Gastrocnemius medialis (tissue), 4 donors: Measurements from ENCODE around the gene ERAL1. TPM values are rescaled to one million over a fixed set of nuclear protein-coding genes. Genes with fewer than 3 reads are reported as not detected.
A peak's percentile ranks its signal among the peaks of the same experiment; 100 is the strongest.

Experiments
- ATAC-seq, 2 donors: fragments of 150-250 bp; one replicate each; pipeline ENCODE4 v1.9.1; 2016
- DNase-seq, 2 donors: peaks; one replicate each; pipeline ENCODE4 v3.0.0-alpha.2; 2019
- H3K27ac ChIP-seq, 4 donors: fragments of 200-600 bp; sonication (generic); 1 replicate in 1 of 4; 2 replicates in 3 of 4; pipeline ENCODE4 v1.5.1; 2016 to 2018; ENCODE audit warnings: mild to moderate bottlenecking in 2 of 4, moderate library complexity in 1 of 4
- H3K27me3 ChIP-seq, 3 donors: fragments of 200-600 bp; sonication (generic) in 2 of 3; 1 replicate in 1 of 3; 2 replicates in 2 of 3; pipeline versions ENCODE4 v1.5.1 to v1.6.0; 2016 to 2019; ENCODE audit warnings: mild to moderate bottlenecking in 1 of 3, moderate library complexity in 1 of 3
- H3K36me3 ChIP-seq, 2 donors: fragments of 200-600 bp; sonication (generic) in 1 of 2; one replicate each; pipeline ENCODE4 v1.5.1; 2017 to 2018
- H3K4me1 ChIP-seq, 2 donors: fragments of 200-600 bp; sonication (generic) in 1 of 2; one replicate each; pipeline ENCODE4 v1.5.1; 2016 to 2017; ENCODE audit warnings: mild to moderate bottlenecking in 2 of 2
- H3K4me3 ChIP-seq, 4 donors: fragments of 200-600 bp; sonication (generic) in 3 of 4; 1 replicate in 1 of 4; 2 replicates in 3 of 4; pipeline ENCODE4 v1.5.1; 2016 to 2019; ENCODE audit warnings: mild to moderate bottlenecking in 2 of 4
- H3K9me3 ChIP-seq, 3 donors: fragments of 200-600 bp; sonication (generic) in 2 of 3; 1 replicate in 1 of 3; 2 replicates in 2 of 3; pipeline ENCODE4 v1.5.1; 2016 to 2019
- CTCF ChIP-seq, 5 experiments: fragments of 450-650 bp in 3 of 5; fragments of 200-600 bp in 2 of 5; sonication (generic) in 2 of 5; IDR thresholded peaks in 4 of 5; conservative IDR thresholded peaks in 1 of 5; 1 replicate in 4 of 5; 2 replicates in 1 of 5; pipeline ENCODE4 v1.5.1; 2016 to 2019; ENCODE audit warnings: antibody characterized with exemption in 5 of 5, mild to moderate bottlenecking in 3 of 5, moderate library complexity in 3 of 5
- POLR2A ChIP-seq, 2 donors: fragments of 450-650 bp; IDR thresholded peaks; one replicate each; pipeline ENCODE4 v1.6.1; 2017; ENCODE audit warnings: antibody characterized with exemption in 2 of 2, mild to moderate bottlenecking in 2 of 2, moderate library complexity in 2 of 2
- in situ Hi-C, 4 donors: fragments of 200-750 bp; cut with MboI; loops; one replicate each; pipeline versions ENCODE4 v1.15.0 to v1.8.0; 2017; ENCODE audit warnings: low sequenced_read_pairs in 4 of 4
- intact Hi-C: fragments of 100-400 bp; cut with DNase I; formaldehyde crosslinking; loops from one replicate; pipeline ENCODE4 v1.15.1; 2023; ENCODE audit warnings: low total_unique reads
- microRNA counts, 2 donors: library from miRNA; unstranded; fragments of <30 nt; microRNA quantifications; one replicate each; lab custom pipeline; 2016
- microRNA-seq, 2 donors: library from miRNA; unstranded; fragments of <30 nt; microRNA quantifications; one replicate each; pipeline ENCODE4, GENCODE V29; 2016; ENCODE audit warnings: borderline replicate concordance in 2 of 2
- total RNA-seq, 4 donors: library from RNA; depleted of rRNA; stranded (reverse); fragments of >200 nt; gene quantifications; one replicate each; pipeline versions ENCODE4 v1.1.0 to v1.2.3, GENCODE V29; 2016

ERAL1 gene
- total RNA-seq, 4 donors from 2014 or later: 35.1 to 69.2 (median 64.1) TPM

DNA sequence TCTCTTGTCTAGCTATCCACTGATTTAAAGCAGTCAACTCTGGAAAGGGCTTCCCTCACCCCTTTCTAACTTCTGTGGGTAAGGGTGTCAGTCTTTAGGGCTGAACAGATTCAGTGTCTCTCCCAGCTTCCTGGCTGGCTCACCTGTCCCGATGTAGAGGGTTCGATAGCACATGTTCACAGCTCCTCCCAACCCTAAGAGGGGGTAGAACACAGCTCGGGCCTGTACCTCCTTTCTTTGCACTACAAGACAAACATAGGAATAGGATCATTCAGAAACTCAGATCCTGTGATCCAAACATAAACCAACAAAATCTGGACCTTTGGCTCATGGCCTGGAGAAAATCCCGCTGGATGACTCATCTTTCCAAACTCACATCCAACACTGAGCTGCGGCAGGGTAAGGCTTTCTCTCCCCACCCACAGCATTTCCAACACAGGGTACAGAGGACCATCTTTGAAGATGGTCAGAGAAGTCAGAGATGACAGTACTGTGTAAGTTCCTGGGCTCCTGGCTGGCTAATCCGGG, 53.9 kb downstream of the ERAL1 start:
- Histone ChIP-seq H3K27me3 (no peaks in the 10 kb centered on the region), H3K9me3 (no peaks in the 10 kb centered on the region), H3K36me3 (peaks cover 0 to 78% of the 10 kb centered on the region in 2 donors), H3K27ac (peak overlapping the region in 3 of 4 donors; percentile 34 to 46 (median 39)), H3K4me3 (no peak overlapping the region), H3K4me1 (peaks cover 0 to 15% of the 10 kb centered on the region in 2 donors)
- TF ChIP-seq CTCF (IDR thresholded peaks at IDR 0.05 in 4 of 5, conservative IDR thresholded peaks at IDR 0.05 in 1 of 5) (no peak), POLR2A (IDR thresholded peaks at IDR 0.05) (no peak)
- peak in 1 of 2 donors; percentile 21 for DNase-seq
- intact Hi-C loops (no loop called here), in situ Hi-C loops (no loop called here)
- ATAC-seq: no peak

GRCh38 chr17:28910534-28910933, 55.7 kb downstream of the ERAL1 start:
- Histone ChIP-seq H3K4me3 (no peak overlapping the region), H3K9me3 (no peaks in the 10 kb centered on the region), H3K27ac (no peak overlapping the region), H3K36me3 (peaks cover 0 to 92% of the 10 kb centered on the region in 2 donors), H3K4me1 (peaks cover 0 to 9% of the 10 kb centered on the region in 2 donors), H3K27me3 (no peaks in the 10 kb centered on the region)
- intact Hi-C loops (no loop called here), in situ Hi-C loops (loop anchor here in 2 of 4 donors (10.0 kb wide), 1 partner anchor 146 kb away; no protein-coding TSS in a partner anchor)
- TF ChIP-seq POLR2A (IDR thresholded peaks at IDR 0.05) (no peak), CTCF (IDR thresholded peaks at IDR 0.05 in 4 of 5, conservative IDR thresholded peaks at IDR 0.05 in 1 of 5) (no peak)
- ATAC-seq (no peak), DNase-seq (no peak)

MicroRNAs within 50 kb of the gene (microRNA counts, 767-probe panel; counts per million panel counts)
- microRNA hsa-miR-144-3p (lab: Ali Mortazavi, UCI) (356 to 448 counts per million in 2 donors), microRNA hsa-miR-451a (lab: Ali Mortazavi, UCI) (9,781 to 11,671 counts per million in 2 donors)

Small RNAs within 50 kb of the gene (microRNA-seq; reads per million reads assigned to microRNA genes)
- gene MIR451B: 0 reads per million in 2 donors

Other genes with a start within 250 kb of the ERAL1 start
- 10 to 100 TPM in 1 of 4 donors, 1 to 10 TPM in 3; 1.8 to 10.1 (median 2.8) TPM for gene RSKR, start 240.8 kb upstream of the ERAL1 start, total RNA-seq
- gene BLTP2, start 209.9 kb upstream of the ERAL1 start, total RNA-seq: 10 to 100 TPM; 71.6 to 93.4 (median 81.0) TPM
- 10 to 100 TPM; 23.6 to 36.4 (median 28.4) TPM for gene SDF2, start 193.1 kb upstream of the ERAL1 start, total RNA-seq
- 10 to 100 TPM; 48.3 to 81.9 (median 64.8) TPM for gene SUPT6H, start 192.8 kb upstream of the ERAL1 start, total RNA-seq
- gene PROCA1, start 143.1 kb upstream of the ERAL1 start, total RNA-seq: 1 to 10 TPM in 1 of 4 donors, under 1 TPM in 2, not detected in 1; 0.42 to 1.6 (median 0.49) TPM
- 10 to 100 TPM; 14.9 to 53.3 (median 32.7) TPM for gene RAB34, start 137.1 kb upstream of the ERAL1 start, total RNA-seq
- 100 to 1,000 TPM; 434 to 647 (median 533) TPM for gene RPL23A, start 135.0 kb upstream of the ERAL1 start, total RNA-seq
- under 1 TPM in 3 of 4 donors, not detected in 1; 0.46 to 0.82 (median 0.75) TPM for gene TLCD1, start 128.8 kb upstream of the ERAL1 start, total RNA-seq
- 1 to 10 TPM; 1.3 to 8.1 (median 1.9) TPM for gene NEK8, start 126.2 kb upstream of the ERAL1 start, total RNA-seq
- 1 to 10 TPM; 2.0 to 6.4 (median 3.8) TPM for gene TRAF4, start 111.0 kb upstream of the ERAL1 start, total RNA-seq
- gene FAM222B, start 12.2 kb upstream of the ERAL1 start, total RNA-seq: 10 to 100 TPM; 36.2 to 82.6 (median 66.8) TPM
- 10 to 100 TPM; 15.3 to 37.9 (median 28.4) TPM for gene FLOT2, start 42.7 kb downstream of the ERAL1 start, total RNA-seq
- 1 to 10 TPM in 3 of 4 donors, under 1 TPM in 1; 0.25 to 3.7 (median 2.4) TPM for gene DHRS13, start 48.1 kb downstream of the ERAL1 start, total RNA-seq
- gene PHF12, start 96.5 kb downstream of the ERAL1 start, total RNA-seq: 10 to 100 TPM; 22.1 to 37.3 (median 24.2) TPM
- not detected for gene SEZ6, start 151.0 kb downstream of the ERAL1 start, total RNA-seq
- 1 to 10 TPM in 2 of 4 donors, under 1 TPM in 2; 0.42 to 2.4 (median 1.1) TPM for gene PIPOX, start 188.1 kb downstream of the ERAL1 start, total RNA-seq